Spleen (tissue), 7 donors: Measurements from ENCODE around the gene LAMA4.
"Not testable (repeated sequence)": the region's sequence is repeated elsewhere in the genome, so short reads cannot be mapped to it uniquely, and the experiment has no call there.

Experiments used
- CTCF ChIP-seq, 11 experiments: fragments of 200-600 bp in 7 of 11; fragments of 450-650 bp in 4 of 11; sonication (generic) in 4 of 11; IDR thresholded peaks in 8 of 11; conservative IDR thresholded peaks in 3 of 11; 1 replicate in 7 of 11; 2 replicates in 4 of 11; pipeline versions ENCODE4 v1.4.0 to v1.8.0; 2016 to 2021; ENCODE audit warnings: antibody characterized with exemption in 11 of 11, inconsistent platforms in 4 of 11, mild to moderate bottlenecking in 1 of 11
- POLR2A ChIP-seq, 3 donors: fragments of 450-650 bp; IDR thresholded peaks; one replicate each; pipeline ENCODE4 v1.5.1; 2017; ENCODE audit warnings: antibody characterized with exemption in 3 of 3, mild to moderate bottlenecking in 1 of 3
- POLR2AphosphoS5 ChIP-seq, 3 donors: sonication (generic); formaldehyde crosslinking; IDR thresholded peaks; one replicate each; pipeline ENCODE4 v1.5.1; 2017; ENCODE audit warnings: antibody characterized with exemption in 3 of 3
- donor health status: DM: no; HTN: no; CAD: no; lungs with moderate emphysema.
- donor health status: DM: no; HTN: no; CAD: no.
- donor health status: DM: no; HTN: no; CAD: no.

- TF ChIP-seq CTCF (IDR thresholded peaks at IDR 0.05 in 8 of 11, conservative IDR thresholded peaks at IDR 0.05 in 3 of 11); POLR2AphosphoS5 (IDR thresholded peaks at IDR 0.05); POLR2A (IDR thresholded peaks at IDR 0.05): not testable (repeated sequence)
These were observed 148.3 kb downstream of the LAMA4 start for GRCh38 chr6:112106026-112106425.
